Urinary bladder (tissue), 4 donors: Measurements from ENCODE around the gene PANK1. TPM values are rescaled to one million over a fixed set of nuclear protein-coding genes. Genes with fewer than 3 reads are reported as not detected.

Experiments used
- DNase-seq: peaks from one replicate; pipeline ENCODE4 v3.0.0-alpha.2; 2015; ENCODE audit errors: extremely low spot score
- H3K27ac ChIP-seq: one replicate; pipeline ENCODE4 v1.5.1; 2013; ENCODE audit warnings: low read depth, mild to moderate bottlenecking, moderate library complexity
- H3K36me3 ChIP-seq: one replicate; pipeline ENCODE4 v1.6.1; 2013; ENCODE audit warnings: mild to moderate bottlenecking, moderate library complexity; ENCODE audit not compliant: insufficient read depth
- H3K4me1 ChIP-seq: one replicate; pipeline ENCODE4 v1.6.1; 2013; ENCODE audit warnings: mild to moderate bottlenecking, moderate library complexity; ENCODE audit not compliant: insufficient read depth
- H3K4me3 ChIP-seq: one replicate; pipeline ENCODE4 v1.5.1; 2013; ENCODE audit warnings: low read depth, low read length
- WGBS: extraction: QIAGEN DNeasy Blood & Tissue Kit; methylation state at CpG from one replicate; pipeline ENCODE4 v1.1.7; 2013; 5-methylcytosine and 5-hydroxymethylcytosine counted together
- polyA plus RNA-seq: library from polyadenylated mRNA; stranded (reverse); fragments of 200-250 nt; gene quantifications from one replicate; pipeline ENCODE4 v1.2.3, GENCODE V29; 2013
- total RNA-seq: library from RNA; depleted of rRNA; stranded (reverse); fragments of >200 nt; gene quantifications from one replicate; pipeline ENCODE4 v1.2.3, GENCODE V29; 2014
- donor health status: healthy with polysubstance abuse.
- donor health status: healthy.

The PANK1 gene
- total and polyA plus RNA-seq, 2 donors, result 2.5 to 11.6 TPM

GRCh38 chr10:89591796-89592271, 53.2 kb downstream of the PANK1 start:
- H3K4me3 ChIP-seq, result no peak overlapping the region
- no peak for DNase-seq
- no peaks in the 10 kb centered on the region for H3K36me3 ChIP-seq
- H3K27ac ChIP-seq, result no peak overlapping the region
- 59% methylated on average over 3 of the region's 3 CpGs for WGBS
- no peaks in the 10 kb centered on the region for H3K4me1 ChIP-seq

DNA sequence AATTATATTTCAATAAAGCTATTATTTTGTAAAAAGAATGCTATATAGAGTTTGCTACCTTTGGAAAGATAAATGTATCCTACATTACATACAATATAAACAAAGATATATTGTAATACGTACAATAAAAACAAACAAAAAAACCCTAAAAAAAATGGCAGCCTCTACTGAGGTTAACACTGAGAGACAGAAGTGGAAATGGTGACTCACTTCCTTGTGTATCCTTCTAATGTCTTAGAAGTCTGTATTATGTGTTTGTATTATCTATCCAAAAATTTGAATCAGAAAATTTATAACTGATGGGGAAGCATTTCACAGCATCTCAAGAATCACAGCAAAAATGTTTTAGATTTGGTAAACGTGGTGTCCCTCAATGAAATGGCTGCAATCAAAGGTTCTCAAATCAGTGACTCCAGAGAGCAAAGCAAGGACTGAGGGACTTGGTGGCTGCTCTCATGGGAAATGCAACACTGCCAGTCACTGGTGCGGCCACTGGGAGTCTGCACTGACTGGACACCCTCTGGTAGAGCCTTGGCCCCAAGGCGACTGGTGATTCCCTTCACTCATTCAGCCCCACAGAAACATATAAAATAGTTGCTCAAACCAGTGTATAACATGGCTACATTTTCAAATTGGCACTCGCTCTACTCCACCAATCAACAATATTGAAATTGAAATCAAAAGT, 53.8 kb downstream of the PANK1 start:
- DNase-seq, result no peak
- H3K4me3 ChIP-seq, result no peak overlapping the region
- WGBS, result 90% methylated on average over 5 of the region's 5 CpGs
- no peaks in the 10 kb centered on the region for H3K36me3 ChIP-seq
- H3K4me1 ChIP-seq, result no peaks in the 10 kb centered on the region
- H3K27ac ChIP-seq, result no peak overlapping the region

GRCh38 chr10:89590326-89590725, 54.7 kb downstream of the PANK1 start:
- H3K27ac ChIP-seq, result no peak overlapping the region
- no peaks in the 10 kb centered on the region for H3K36me3 ChIP-seq
- no peak overlapping the region for H3K4me3 ChIP-seq
- H3K4me1 ChIP-seq, result no peaks in the 10 kb centered on the region
- 82% methylated on average over 3 of the region's 3 CpGs for WGBS
- no peak for DNase-seq

- Histone ChIP-seq H3K36me3 (no peaks in the 10 kb centered on the region), H3K4me1 (no peaks in the 10 kb centered on the region), H3K27ac (no peak overlapping the region), H3K4me3 (no peak overlapping the region)
- no peak for DNase-seq
- WGBS, result 70% methylated on average over 5 of the region's 5 CpGs
Measured at GRCh38 chr10:89589101-89589720, 55.8 kb downstream of the PANK1 start.

DNA sequence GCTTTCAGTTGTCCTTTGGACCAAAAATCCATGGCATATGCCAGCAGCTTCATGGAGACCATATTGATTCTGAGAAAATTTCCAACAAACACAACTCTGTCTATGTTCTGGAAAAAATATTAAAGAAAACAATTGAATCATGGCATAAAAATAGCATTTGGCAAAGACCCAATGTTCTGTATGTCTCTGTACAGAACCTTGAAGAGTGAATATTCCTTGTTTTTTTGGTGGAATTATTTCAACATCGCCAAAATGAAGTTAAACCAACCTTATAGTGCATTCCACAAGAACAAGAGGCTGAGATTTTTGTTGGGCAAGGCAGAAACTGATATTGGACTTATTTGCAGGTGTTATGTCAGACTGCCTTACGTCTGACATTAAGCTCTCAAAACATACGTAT, 56.4 kb downstream of the PANK1 start:
- H3K27ac ChIP-seq, result no peak overlapping the region
- no peaks in the 10 kb centered on the region for H3K36me3 ChIP-seq
- no peak overlapping the region for H3K4me3 ChIP-seq
- no peak for DNase-seq
- H3K4me1 ChIP-seq, result no peaks in the 10 kb centered on the region
- WGBS, result 89% methylated on average over 3 of the region's 3 CpGs

DNA sequence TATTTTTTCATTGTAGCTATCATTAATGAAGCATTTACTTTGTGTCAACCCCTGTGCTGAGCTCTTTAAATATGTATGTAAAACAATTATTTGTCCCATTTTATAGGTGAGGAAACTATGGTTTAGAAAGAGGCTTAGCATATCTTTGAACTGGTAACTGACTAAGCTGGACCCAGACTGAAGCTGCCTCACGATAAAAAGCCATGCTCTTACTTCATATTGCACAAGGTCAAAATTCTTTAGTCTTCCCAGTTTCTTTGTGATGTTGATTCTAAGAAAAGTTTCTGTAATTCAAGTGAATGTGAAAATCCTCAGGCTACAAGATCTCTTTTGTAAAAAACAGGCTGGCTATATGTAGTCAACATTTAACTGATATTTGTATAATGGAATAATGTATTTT, 63.0 kb downstream of the PANK1 start:
- H3K4me3 ChIP-seq, result no peak overlapping the region
- no peak for DNase-seq
- 88% methylated on average over 1 of the region's 1 CpG for WGBS
- H3K36me3 ChIP-seq, result no peaks in the 10 kb centered on the region
- no peaks in the 10 kb centered on the region for H3K4me1 ChIP-seq
- no peak overlapping the region for H3K27ac ChIP-seq

DNA sequence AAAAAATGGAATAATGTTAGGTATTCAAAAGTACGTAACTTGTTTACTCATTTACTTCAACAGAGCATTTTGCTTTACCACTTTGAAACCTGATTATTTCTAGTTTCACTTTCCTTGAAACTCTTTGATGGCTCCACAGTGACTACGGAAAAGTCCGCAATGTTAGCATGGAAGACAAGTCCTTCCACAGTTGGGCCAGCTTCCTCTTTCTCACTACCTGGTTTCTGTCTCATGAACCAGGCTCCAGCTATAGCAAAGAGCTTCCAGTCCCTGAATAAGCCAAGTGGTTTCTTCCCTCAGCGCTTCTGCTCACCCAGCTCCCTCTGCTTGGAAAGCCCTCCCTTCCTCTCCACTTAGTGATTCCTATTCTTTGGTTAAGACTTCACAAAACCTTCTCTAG, 64.8 kb downstream of the PANK1 start:
- Histone ChIP-seq H3K27ac (no peak overlapping the region), H3K36me3 (no peaks in the 10 kb centered on the region), H3K4me3 (no peak overlapping the region), H3K4me1 (no peaks in the 10 kb centered on the region)
- DNase-seq, result no peak
- 94% methylated on average over 4 of the region's 4 CpGs for WGBS

- WGBS, result 83% methylated on average over 2 of the region's 2 CpGs
- Histone ChIP-seq H3K36me3 (no peaks in the 10 kb centered on the region), H3K4me3 (no peak overlapping the region), H3K27ac (no peak overlapping the region), H3K4me1 (no peaks in the 10 kb centered on the region)
- no peak for DNase-seq
Measured at GRCh38 chr10:89576696-89577095, 68.3 kb downstream of the PANK1 start.

GRCh38 chr10:89576022-89576421, 69.0 kb downstream of the PANK1 start:
- WGBS, result 90% methylated on average over 3 of the region's 3 CpGs
- Histone ChIP-seq H3K27ac (no peak overlapping the region), H3K4me3 (no peak overlapping the region), H3K36me3 (no peaks in the 10 kb centered on the region), H3K4me1 (no peaks in the 10 kb centered on the region)
- DNase-seq, result no peak

DNA sequence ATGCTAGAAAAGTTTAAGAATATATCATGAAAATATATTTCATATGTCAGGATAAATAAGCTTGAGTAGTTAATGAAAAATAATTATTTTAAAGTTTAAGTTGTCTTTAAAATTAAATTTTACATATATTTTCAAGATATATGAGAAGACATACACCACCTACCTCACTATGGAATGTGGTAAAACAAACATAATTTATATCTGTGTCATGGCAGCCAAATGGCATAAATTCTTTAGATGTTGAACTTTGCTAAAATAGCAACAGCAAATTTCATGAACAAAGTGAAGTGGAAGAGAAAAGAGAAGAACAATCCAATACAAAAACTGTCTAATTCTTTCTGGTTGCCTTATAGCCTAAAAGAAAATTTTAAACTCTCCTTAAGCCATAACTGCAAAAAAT, 70.0 kb downstream of the PANK1 start:
- no peak overlapping the region for H3K27ac ChIP-seq
- H3K4me1 ChIP-seq, result no peaks in the 10 kb centered on the region
- DNase-seq, result no peak
- H3K36me3 ChIP-seq, result no peaks in the 10 kb centered on the region
- H3K4me3 ChIP-seq, result no peak overlapping the region

GRCh38 chr10:89574368-89574767, 70.7 kb downstream of the PANK1 start:
- Histone ChIP-seq H3K36me3 (no peaks in the 10 kb centered on the region), H3K4me3 (no peak overlapping the region), H3K4me1 (no peaks in the 10 kb centered on the region), H3K27ac (no peak overlapping the region)
- WGBS, result 49% methylated on average over 1 of the region's 1 CpG
- no peak for DNase-seq

DNA sequence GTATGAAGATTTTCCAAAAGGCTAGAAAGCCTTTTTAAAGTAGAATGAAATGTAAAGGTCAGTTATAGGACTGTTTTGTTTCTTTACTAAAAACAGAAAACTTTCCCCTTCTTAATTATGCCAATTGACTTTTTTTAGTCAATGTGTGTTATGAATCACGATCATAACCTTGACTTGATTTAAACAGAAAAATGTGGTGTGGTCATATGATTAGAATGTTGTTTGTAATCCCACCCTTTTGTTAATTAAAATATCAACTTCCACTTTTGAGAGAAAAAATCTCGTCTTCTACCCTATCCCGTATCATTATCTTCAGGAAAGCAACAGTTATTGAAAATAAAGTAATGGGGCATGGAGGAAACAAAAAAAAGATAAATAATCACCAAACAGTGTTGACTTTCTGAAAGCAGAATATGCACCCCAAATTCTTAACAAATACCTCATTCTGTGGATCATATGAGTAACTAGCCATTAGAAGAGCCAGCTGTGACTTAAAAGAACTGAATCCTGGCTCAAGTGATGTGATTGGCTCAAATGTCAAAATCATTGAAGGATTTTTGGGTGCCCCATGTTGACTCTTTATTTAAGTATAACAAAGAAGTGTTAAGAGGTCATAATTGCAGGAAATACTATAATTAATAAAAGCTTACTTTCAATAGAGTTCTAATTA, 77.3 kb downstream of the PANK1 start:
- DNase-seq, result no peak
- H3K36me3 ChIP-seq, result no peaks in the 10 kb centered on the region
- 73% methylated on average over 3 of the region's 3 CpGs for WGBS
- H3K27ac ChIP-seq, result no peak overlapping the region
- no peaks in the 10 kb centered on the region for H3K4me1 ChIP-seq
- no peak overlapping the region for H3K4me3 ChIP-seq

DNA sequence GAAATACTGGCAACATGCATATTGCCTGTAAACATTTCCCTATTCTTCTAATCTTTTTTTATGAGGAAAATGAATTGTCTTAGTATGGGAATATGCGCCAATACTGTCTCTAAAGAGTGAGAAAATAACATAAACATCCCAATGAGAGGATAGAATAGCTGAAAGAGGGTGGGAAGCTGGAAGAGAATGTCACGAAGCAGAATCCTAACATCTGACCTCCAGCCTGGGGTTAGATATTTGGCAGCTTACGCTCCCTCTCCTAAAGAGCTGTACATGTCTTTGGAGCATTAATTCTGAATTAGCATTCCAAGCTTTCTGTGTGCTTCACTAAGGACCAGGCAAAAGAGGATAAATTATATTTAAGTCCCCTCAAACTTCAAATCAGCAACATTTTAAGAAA, 78.0 kb downstream of the PANK1 start:
- Histone ChIP-seq H3K36me3 (no peaks in the 10 kb centered on the region), H3K4me3 (no peak overlapping the region), H3K27ac (no peak overlapping the region), H3K4me1 (no peaks in the 10 kb centered on the region)
- 40% methylated on average over 3 of the region's 3 CpGs for WGBS
- no peak for DNase-seq
